Measurements from ENCODE around the gene JAK2. TPM values are rescaled to one million over a fixed set of nuclear protein-coding genes. Genes with fewer than 3 reads are reported as not detected.

Gene JAK2
- total RNA-seq, 2 donors from 2014 or later: 6.6 to 11.7 TPM

DNA sequence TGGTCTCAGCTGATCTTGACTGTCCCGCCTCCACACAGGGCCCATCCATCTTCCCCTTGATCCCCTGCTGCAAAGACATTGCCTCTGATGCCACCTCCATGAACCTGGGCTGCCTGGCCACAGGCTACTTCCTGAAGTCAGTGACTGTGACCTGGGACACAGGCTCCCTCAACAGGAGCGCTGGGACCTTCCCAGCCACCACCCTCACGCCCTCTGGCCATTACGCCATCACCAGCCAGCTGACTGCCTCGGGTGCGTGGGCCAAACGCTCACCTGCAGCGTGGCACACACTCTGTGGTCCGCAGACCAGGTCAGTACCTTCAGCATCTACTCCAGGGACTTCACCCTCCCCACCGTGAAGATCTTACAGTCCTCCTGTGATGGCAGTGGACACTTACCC lies 128.5 kb downstream of the JAK2 start:
- Histone ChIP-seq H3K9me3 (no peaks in the 10 kb centered on the region), H3K27me3 (no peaks in the 10 kb centered on the region), H3K36me3 (replicated peaks in 1 of 2; ENCODE audit: insufficient read depth in 1 of 2, low read depth in 2 of 2) (peaks cover 0 to 11% of the 10 kb centered on the region in 2 donors), H3K4me1 (no peaks in the 10 kb centered on the region), H3K27ac (no peak overlapping the region), H3K4me3 (no peak overlapping the region)
- ATAC-seq: no peak
- WGBS, 2 donors: 97 to 98% methylated on average over 6 to 10 of the region's 10 CpGs
- DNase-seq: no peak
- intact Hi-C loops (cut with DNase I): no loop called here
- TF ChIP-seq, protein P1, sequence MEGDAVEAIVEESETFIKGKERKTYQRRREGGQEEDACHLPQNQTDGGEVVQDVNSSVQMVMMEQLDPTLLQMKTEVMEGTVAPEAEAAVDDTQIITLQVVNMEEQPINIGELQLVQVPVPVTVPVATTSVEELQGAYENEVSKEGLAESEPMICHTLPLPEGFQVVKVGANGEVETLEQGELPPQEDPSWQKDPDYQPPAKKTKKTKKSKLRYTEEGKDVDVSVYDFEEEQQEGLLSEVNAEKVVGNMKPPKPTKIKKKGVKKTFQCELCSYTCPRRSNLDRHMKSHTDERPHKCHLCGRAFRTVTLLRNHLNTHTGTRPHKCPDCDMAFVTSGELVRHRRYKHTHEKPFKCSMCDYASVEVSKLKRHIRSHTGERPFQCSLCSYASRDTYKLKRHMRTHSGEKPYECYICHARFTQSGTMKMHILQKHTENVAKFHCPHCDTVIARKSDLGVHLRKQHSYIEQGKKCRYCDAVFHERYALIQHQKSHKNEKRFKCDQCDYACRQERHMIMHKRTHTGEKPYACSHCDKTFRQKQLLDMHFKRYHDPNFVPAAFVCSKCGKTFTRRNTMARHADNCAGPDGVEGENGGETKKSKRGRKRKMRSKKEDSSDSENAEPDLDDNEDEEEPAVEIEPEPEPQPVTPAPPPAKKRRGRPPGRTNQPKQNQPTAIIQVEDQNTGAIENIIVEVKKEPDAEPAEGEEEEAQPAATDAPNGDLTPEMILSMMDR (IDR thresholded peaks at IDR 0.05): no peak
- no peak for TF ChIP-seq POLR2A (IDR thresholded peaks at IDR 0.05)

DNA sequence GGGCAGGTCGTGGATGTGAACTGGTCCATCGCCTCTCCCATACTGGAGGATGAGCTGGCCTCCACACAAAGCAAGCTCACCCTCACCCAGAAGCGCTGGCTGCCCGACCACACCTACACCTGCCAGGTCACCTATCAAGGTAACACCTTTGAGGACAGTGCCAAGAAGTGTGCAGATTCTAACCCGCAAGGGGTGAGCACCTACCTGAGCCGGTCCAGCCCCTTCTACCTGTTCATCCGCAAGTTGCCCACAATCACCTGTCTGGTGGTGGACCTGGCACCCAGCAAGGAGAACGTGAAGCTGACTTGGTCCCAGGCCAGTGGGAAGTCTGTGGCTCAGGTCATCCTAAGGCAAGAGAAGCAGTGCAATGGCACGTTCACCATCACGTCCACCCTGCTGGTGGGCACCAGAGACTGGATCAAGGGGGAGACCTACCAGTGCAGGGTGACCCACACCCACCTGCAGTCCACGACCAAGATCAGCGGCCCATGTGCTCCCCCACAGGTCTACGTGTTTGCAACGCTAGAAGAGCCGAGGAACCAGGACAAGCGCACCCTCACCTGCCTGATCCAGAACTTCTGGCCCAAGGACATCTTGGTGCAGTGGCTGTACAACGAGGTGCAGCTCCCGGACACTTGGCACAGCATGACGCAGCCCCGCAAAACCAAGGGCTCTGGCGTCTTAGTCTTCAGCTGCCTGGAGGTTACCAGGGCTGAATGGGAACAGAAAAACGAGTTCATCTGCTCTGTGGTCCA lies 129.1 kb downstream of the JAK2 start:
- H3K27ac ChIP-seq: no peak overlapping the region
- peaks cover 0 to 11% of the 10 kb centered on the region in 2 donors for H3K36me3 ChIP-seq (replicated peaks in 1 of 2; ENCODE audit: insufficient read depth in 1 of 2, low read depth in 2 of 2)
- H3K9me3 ChIP-seq: no peaks in the 10 kb centered on the region
- DNase-seq (no peak), ATAC-seq (no peak)
- intact Hi-C loops (cut with DNase I): no loop called here
- H3K4me3 ChIP-seq: no peak overlapping the region
- H3K4me1 ChIP-seq: no peaks in the 10 kb centered on the region
- H3K27me3 ChIP-seq: no peaks in the 10 kb centered on the region
- TF ChIP-seq, protein P1 (IDR thresholded peaks at IDR 0.05): no peak
- no peak for TF ChIP-seq POLR2A (IDR thresholded peaks at IDR 0.05)
- WGBS, 2 donors: 94 to 96% methylated on average over 6 to 22 of the region's 22 CpGs

DNA sequence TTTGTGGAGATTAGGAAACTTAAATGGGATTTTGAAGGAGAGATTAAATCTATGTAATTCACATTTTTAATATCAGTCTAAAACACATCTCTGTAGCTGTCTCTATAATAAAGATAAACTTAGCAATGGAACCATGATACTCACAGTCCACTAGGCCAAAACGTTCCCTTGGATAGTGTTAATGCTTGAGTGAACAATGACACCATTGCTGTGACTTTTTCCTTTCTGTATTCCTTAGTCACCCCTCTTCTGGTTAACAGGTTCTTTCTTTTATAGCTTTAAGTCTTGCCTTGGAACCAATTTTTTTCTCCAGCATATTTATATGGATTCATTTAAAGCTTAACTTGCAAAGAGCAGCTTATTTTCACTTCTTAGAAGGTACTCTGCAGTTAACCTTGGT lies 137.0 kb downstream of the JAK2 start:
- Histone ChIP-seq H3K4me3 (no peak overlapping the region), H3K27me3 (no peaks in the 10 kb centered on the region), H3K36me3 (replicated peaks in 1 of 2; ENCODE audit: insufficient read depth in 1 of 2, low read depth in 2 of 2) (peaks cover 0 to 3% of the 10 kb centered on the region in 2 donors), H3K4me1 (no peaks in the 10 kb centered on the region), H3K9me3 (no peaks in the 10 kb centered on the region), H3K27ac (no peak overlapping the region)
- no peak for DNase-seq
- TF ChIP-seq, protein P1 (IDR thresholded peaks at IDR 0.05): no peak
- no peak for TF ChIP-seq POLR2A (IDR thresholded peaks at IDR 0.05)
- 63 to 76% methylated on average over 1 of the region's 1 CpG for WGBS, 2 donors
- intact Hi-C loops (cut with DNase I): no loop called here
- no peak for ATAC-seq

DNA sequence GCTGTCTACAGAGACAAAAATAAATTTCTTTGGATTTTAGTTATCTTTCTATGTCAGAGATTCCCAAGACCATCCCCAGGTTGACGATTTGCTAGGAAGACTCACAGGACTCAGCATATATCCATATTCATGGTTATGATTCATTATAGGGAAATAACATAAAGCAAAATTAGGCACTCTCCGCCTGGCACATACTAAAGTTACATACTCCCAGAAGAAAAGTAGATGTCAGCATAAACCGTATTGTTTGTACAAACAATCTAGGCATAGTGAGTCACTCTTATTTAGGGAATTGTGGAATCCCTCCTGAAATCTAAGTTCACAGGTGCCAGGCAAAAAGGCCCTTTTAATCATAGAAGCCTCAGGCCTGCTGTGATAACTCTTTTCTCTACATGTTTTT lies 137.4 kb downstream of the JAK2 start:
- Histone ChIP-seq H3K27me3 (no peaks in the 10 kb centered on the region), H3K36me3 (replicated peaks in 1 of 2; ENCODE audit: insufficient read depth in 1 of 2, low read depth in 2 of 2) (peaks cover 0 to 3% of the 10 kb centered on the region in 2 donors), H3K4me1 (no peaks in the 10 kb centered on the region), H3K4me3 (no peak overlapping the region), H3K9me3 (no peaks in the 10 kb centered on the region), H3K27ac (no peak overlapping the region)
- no peak for ATAC-seq
- DNase-seq: no peak
- intact Hi-C loops (cut with DNase I): no loop called here
- no peak for TF ChIP-seq POLR2A (IDR thresholded peaks at IDR 0.05)
- TF ChIP-seq, protein P1 (IDR thresholded peaks at IDR 0.05): no peak
- WGBS, 2 donors: 87 to 91% methylated on average over 3 of the region's 3 CpGs

DNA sequence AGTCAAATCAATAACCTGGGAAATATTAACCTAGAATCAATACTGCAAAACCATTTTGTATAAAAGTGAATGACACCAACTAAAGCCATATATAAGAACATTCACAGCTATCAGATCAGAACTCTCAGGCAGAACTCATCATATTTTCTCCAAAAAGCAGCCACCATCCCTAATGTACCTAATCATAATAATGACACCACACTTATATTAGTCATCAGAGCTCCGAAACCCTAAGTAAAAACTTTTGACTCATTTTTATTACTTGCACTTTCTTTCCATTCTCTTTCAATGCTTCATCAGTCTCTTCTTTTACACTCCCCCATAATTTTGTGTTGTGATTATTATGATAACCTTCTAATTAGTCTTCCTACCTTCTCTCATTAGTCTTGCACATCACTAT lies 155.1 kb downstream of the JAK2 start:
- DNase-seq: no peak

More for the DNA sequence above, 155.1 kb downstream of the JAK2 start:
- no peak for ATAC-seq
- Histone ChIP-seq H3K4me1 (no peaks in the 10 kb centered on the region), H3K4me3 (no peak overlapping the region), H3K27ac (no peak overlapping the region), H3K27me3 (no peaks in the 10 kb centered on the region), H3K36me3 (replicated peaks in 1 of 2; ENCODE audit: insufficient read depth in 1 of 2, low read depth in 2 of 2) (no peaks in the 10 kb centered on the region), H3K9me3 (peaks cover 0 to 8% (median 0%) of the 10 kb centered on the region in 3 donors)
- 85 to 96% methylated on average over 1 of the region's 1 CpG for WGBS, 2 donors
- intact Hi-C loops (cut with DNase I): no loop called here
- TF ChIP-seq POLR2A (IDR thresholded peaks at IDR 0.05): no peak
- TF ChIP-seq, protein P1 (IDR thresholded peaks at IDR 0.05): no peak

Data from body of pancreas (tissue), 4 donors.